Common myeloid progenitor, CD34-positive (primary cell): ENCODE measurements around the gene EEFSEC.

Experiments used
- CTCF ChIA-PET: fragments of 350-600 bp; sonication (Branson Sonifier 250); formaldehyde crosslinking; loops from one replicate; lab custom pipeline; 2021; ENCODE audit warnings: antibody characterized with exemption; lab: Charles Lee
- POLR2A ChIA-PET: fragments of 350-600 bp; sonication (Branson Sonifier 250); formaldehyde crosslinking; loops from one replicate; lab custom pipeline; 2021; ENCODE audit warnings: antibody characterized with exemption; lab: Charles Lee
- DNase-seq, 3 donors: peaks; one replicate each; pipeline versions ENCODE4 v3.0.0 to v3.0.0-alpha.2; 2013
- H3K27ac ChIP-seq, 2 experiments: 1 replicate in 1 of 2; 2 replicates in 1 of 2; pipeline ENCODE4 v1.7.0; 2013; ENCODE audit warnings: inconsistent platforms in 2 of 2, low read length in 2 of 2, mild to moderate bottlenecking in 2 of 2, low read depth in 1 of 2, moderate library complexity in 1 of 2; ENCODE audit not compliant: severe bottlenecking in 2 of 2, insufficient read depth in 1 of 2, poor library complexity in 1 of 2
- H3K27me3 ChIP-seq, 5 experiments: replicated peaks in 2 of 5; 1 replicate in 3 of 5; 2 replicates in 2 of 5; pipeline versions ENCODE4 v1.6.1 to v1.7.0; 2013; ENCODE audit warnings: low read length in 4 of 5, mild to moderate bottlenecking in 2 of 5, moderate library complexity in 2 of 5, inconsistent platforms in 1 of 5; ENCODE audit not compliant: insufficient read depth in 5 of 5, control insufficient read depth in 4 of 5
- H3K36me3 ChIP-seq, 4 experiments: 1 replicate in 2 of 4; 2 replicates in 2 of 4; pipeline versions ENCODE4 v1.6.1 to v1.7.0; 2013; ENCODE audit warnings: low read length in 3 of 4, control low read depth in 1 of 4, mild to moderate bottlenecking in 1 of 4; ENCODE audit not compliant: control insufficient read depth in 4 of 4, insufficient read depth in 4 of 4
- H3K4me1 ChIP-seq, 4 experiments: 1 replicate in 3 of 4; 2 replicates in 1 of 4; pipeline versions ENCODE4 v1.6.1 to v1.7.1; 2013; ENCODE audit warnings: low read length in 3 of 4, mild to moderate bottlenecking in 3 of 4, control low read depth in 1 of 4, inconsistent platforms in 1 of 4, moderate library complexity in 1 of 4; ENCODE audit not compliant: control insufficient read depth in 4 of 4, insufficient read depth in 4 of 4; ENCODE audit errors: control extremely low read depth in 1 of 4
- H3K4me3 ChIP-seq, 7 experiments: 1 replicate in 4 of 7; 2 replicates in 3 of 7; pipeline versions ENCODE4 v1.5.1 to v1.7.0; 2013; ENCODE audit warnings: mild to moderate bottlenecking in 7 of 7, low read length in 6 of 7, moderate library complexity in 6 of 7, inconsistent platforms in 2 of 7, low read depth in 2 of 7, control low read depth in 1 of 7; ENCODE audit not compliant: insufficient read depth in 4 of 7, control insufficient read depth in 1 of 7; ENCODE audit errors: extremely low read depth in 1 of 7
- H3K9me3 ChIP-seq, 5 experiments: 1 replicate in 4 of 5; 2 replicates in 1 of 5; pipeline versions ENCODE4 v1.6.1 to v1.7.1; 2013; ENCODE audit warnings: low read length in 4 of 5, mild to moderate bottlenecking in 2 of 5, inconsistent platforms in 1 of 5, low read depth in 1 of 5, moderate library complexity in 1 of 5; ENCODE audit not compliant: control insufficient read depth in 4 of 5, insufficient read depth in 2 of 5; ENCODE audit errors: control extremely low read depth in 1 of 5
- WGBS: methylation state at CpG from one replicate; pipeline ENCODE4 v1.1.5; 2013; ENCODE audit not compliant: insufficient coverage; 5-methylcytosine and 5-hydroxymethylcytosine counted together

Gene EEFSEC

DNA sequence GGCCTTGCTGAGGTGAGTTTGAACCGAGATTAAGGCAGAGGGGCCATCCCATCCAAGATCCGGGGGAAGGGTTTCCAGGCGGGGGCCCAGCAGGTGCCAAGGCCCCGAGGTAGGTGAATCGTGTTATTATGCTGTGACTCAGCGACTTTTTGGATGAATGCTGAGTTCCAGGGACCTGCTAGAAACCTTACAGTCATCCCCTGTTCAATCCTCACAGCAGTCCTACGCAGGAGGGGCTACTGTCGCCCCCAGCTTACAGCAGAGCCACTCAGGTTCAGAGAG lies 272.5 kb downstream of the EEFSEC start:
- peaks cover 0 to 3% (median 0%) of the 10 kb centered on the region in 5 experiments for H3K27me3 ChIP-seq
- no peak overlapping the region for H3K4me3 ChIP-seq
- 70% methylated on average over 7 of the region's 8 CpGs for WGBS
- H3K36me3 ChIP-seq = no peaks in the 10 kb centered on the region
- no peaks in the 10 kb centered on the region for H3K9me3 ChIP-seq
- peaks cover 0 to 14% (median 11%) of the 10 kb centered on the region in 4 experiments for H3K4me1 ChIP-seq
- no peak overlapping the region for H3K27ac ChIP-seq
- CTCF ChIA-PET = interaction anchor here (0.8 to 6.2 kb wide), 21 partner anchors 9 to 249 kb away, joined by 3 to 63 read pairs (median 5); partner anchors contain the start of gene GATA2
- peak in 1 of 3 donors; percentile 24 for DNase-seq
- POLR2A ChIA-PET = interaction anchor here (1.2 to 1.6 kb wide), 2 partner anchors 62 to 70 kb away, joined by 3 to 4 read pairs; no protein-coding TSS in a partner anchor

- Histone ChIP-seq H3K9me3 (no peaks in the 10 kb centered on the region), H3K27me3 (peaks cover 0 to 7% (median 0%) of the 10 kb centered on the region in 5 experiments), H3K36me3 (no peaks in the 10 kb centered on the region), H3K27ac (no peak overlapping the region), H3K4me3 (peak overlapping the region in 3 of 7 experiments; percentile 13 to 69 (median 56)), H3K4me1 (peaks cover 0 to 14% (median 11%) of the 10 kb centered on the region in 4 experiments)
- CTCF ChIA-PET = interaction anchor here (0.7 to 6.2 kb wide), 30 partner anchors 8 to 250 kb away, joined by 3 to 63 read pairs (median 4); partner anchors contain the start of gene GATA2
- POLR2A ChIA-PET = interaction anchor here (0.8 to 1.6 kb wide), 4 partner anchors 62 to 70 kb away, joined by 3 to 4 read pairs (median 3); partner anchors contain the start of gene GATA2
- WGBS = 12% methylated on average over 36 of the region's 66 CpGs
- peak; percentile 46 to 58 (median 57) for DNase-seq
Observed at GRCh38 chr3:128426128-128426921, 273.0 kb downstream of the EEFSEC start.

- Histone ChIP-seq H3K9me3 (no peaks in the 10 kb centered on the region), H3K27me3 (peaks cover 0 to 17% (median 3%) of the 10 kb centered on the region in 5 experiments), H3K27ac (no peak overlapping the region), H3K4me1 (peaks cover 0 to 14% (median 13%) of the 10 kb centered on the region in 4 experiments), H3K36me3 (no peaks in the 10 kb centered on the region), H3K4me3 (no peak overlapping the region)
- no peak for DNase-seq
- ChIA-PET CTCF (interaction anchor here (0.7 to 6.2 kb wide), 18 partner anchors 9 to 160 kb away, joined by 3 to 63 read pairs (median 5); partner anchors contain the start of gene GATA2), POLR2A (interaction anchor here (0.8 to 1.6 kb wide), 2 partner anchors 61 to 62 kb away, joined by 3 to 4 read pairs; no protein-coding TSS in a partner anchor)
- WGBS = 94% methylated on average over 11 of the region's 15 CpGs
Observed at GRCh38 chr3:128427175-128427857, 274.0 kb downstream of the EEFSEC start.

GRCh38 chr3:128427872-128428822 lies 274.9 kb downstream of the EEFSEC start:
- Histone ChIP-seq H3K4me1 (peaks cover 0 to 21% (median 18%) of the 10 kb centered on the region in 4 experiments), H3K4me3 (no peak overlapping the region), H3K9me3 (no peaks in the 10 kb centered on the region), H3K27ac (no peak overlapping the region), H3K36me3 (no peaks in the 10 kb centered on the region), H3K27me3 (peaks cover 0 to 22% (median 3%) of the 10 kb centered on the region in 5 experiments)
- ChIA-PET POLR2A (no interaction called here), CTCF (interaction anchor here (1.0 to 6.2 kb wide), 15 partner anchors 8 to 159 kb away, joined by 3 to 63 read pairs (median 6); partner anchors contain the start of gene GATA2)
- DNase-seq = no peak
- WGBS = 96% methylated on average over 18 of the region's 19 CpGs

DNA sequence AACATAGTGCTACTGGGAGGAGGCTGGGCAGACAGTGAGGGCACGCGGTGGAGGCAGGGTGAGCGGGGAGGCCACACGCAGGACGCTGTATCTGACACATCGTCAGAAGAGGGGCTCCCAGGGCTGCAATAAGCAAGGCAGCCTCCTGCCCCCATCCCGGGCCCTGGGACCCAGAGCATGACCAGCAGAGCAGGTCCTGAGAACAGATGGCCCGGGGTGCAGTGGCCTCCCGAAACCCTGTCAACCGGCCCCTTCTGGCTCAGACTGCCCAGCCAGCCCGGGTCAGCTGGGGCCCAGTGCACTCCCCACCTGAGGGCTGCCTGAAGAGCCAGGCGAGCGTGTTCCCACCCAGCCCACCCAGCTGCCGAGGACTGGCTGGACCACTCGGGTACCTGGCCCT lies 276.0 kb downstream of the EEFSEC start:
- no peaks in the 10 kb centered on the region for H3K36me3 ChIP-seq
- no peaks in the 10 kb centered on the region for H3K9me3 ChIP-seq
- 100% methylated on average over 11 of the region's 15 CpGs for WGBS
- peaks cover 0 to 18% (median 15%) of the 10 kb centered on the region in 4 experiments for H3K4me1 ChIP-seq
- no peak for DNase-seq
- POLR2A ChIA-PET = no interaction called here
- H3K27me3 ChIP-seq = peaks cover 0 to 32% (median 11%) of the 10 kb centered on the region in 5 experiments
- CTCF ChIA-PET = interaction anchor here (1.3 to 6.2 kb wide), 3 partner anchors 61 to 180 kb away, joined by 4 to 63 read pairs (median 6); no protein-coding TSS in a partner anchor
- H3K27ac ChIP-seq = no peak overlapping the region
- no peak overlapping the region for H3K4me3 ChIP-seq

DNA sequence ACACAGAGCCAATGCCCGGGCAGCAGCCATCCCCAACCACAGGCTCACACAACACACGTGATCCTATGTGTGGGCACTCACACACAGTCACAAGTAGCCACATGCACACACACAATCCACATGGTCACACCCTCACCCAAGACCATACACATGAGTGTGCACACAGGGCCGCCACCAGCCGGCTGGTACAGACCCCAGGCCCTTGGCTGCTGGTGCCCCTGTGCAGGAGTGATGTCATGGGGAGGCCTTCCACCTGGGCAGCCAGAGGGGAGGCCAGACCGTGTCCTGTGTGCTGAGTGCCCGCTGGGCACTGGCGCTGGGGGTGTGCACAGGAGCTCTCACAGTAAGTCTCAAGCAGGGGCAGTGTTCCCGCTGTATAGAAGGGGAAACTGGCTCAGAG lies 276.5 kb downstream of the EEFSEC start:
- H3K27me3 ChIP-seq = peaks cover 0 to 32% (median 11%) of the 10 kb centered on the region in 5 experiments
- WGBS = 98% methylated on average over 6 of the region's 8 CpGs
- CTCF ChIA-PET = interaction anchor here (0.9 to 1.5 kb wide), 4 partner anchors 53 to 179 kb away, joined by 3 to 6 read pairs (median 4); no protein-coding TSS in a partner anchor
- no peaks in the 10 kb centered on the region for H3K36me3 ChIP-seq
- H3K9me3 ChIP-seq = no peaks in the 10 kb centered on the region
- DNase-seq = no peak
- POLR2A ChIA-PET = no interaction called here
- H3K4me3 ChIP-seq = no peak overlapping the region
- H3K27ac ChIP-seq = no peak overlapping the region
- peaks cover 0 to 18% (median 15%) of the 10 kb centered on the region in 4 experiments for H3K4me1 ChIP-seq
